ENCODE measurements around the gene NUBPL.

DNA sequence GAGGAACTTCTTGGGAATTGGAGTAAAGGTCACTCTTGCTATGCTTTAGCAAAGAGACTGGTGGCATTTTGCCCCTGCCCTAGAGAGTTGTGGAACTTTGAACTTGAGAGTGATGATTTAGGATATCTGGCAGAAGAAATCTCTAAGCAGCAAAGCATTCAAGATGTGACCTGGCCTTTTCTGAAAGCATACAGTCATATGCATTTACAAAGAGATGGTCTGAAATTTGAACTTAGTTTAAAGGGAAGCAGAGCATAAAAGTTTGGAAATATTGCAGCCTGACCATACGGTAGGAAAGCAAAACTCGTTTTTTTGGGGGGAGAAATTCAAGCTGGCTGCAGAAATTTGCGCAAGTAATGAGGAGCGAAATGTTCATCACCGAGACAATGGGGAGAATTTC, 60.9 kb downstream of the NUBPL start:
- TF ChIP-seq, protein P1, sequence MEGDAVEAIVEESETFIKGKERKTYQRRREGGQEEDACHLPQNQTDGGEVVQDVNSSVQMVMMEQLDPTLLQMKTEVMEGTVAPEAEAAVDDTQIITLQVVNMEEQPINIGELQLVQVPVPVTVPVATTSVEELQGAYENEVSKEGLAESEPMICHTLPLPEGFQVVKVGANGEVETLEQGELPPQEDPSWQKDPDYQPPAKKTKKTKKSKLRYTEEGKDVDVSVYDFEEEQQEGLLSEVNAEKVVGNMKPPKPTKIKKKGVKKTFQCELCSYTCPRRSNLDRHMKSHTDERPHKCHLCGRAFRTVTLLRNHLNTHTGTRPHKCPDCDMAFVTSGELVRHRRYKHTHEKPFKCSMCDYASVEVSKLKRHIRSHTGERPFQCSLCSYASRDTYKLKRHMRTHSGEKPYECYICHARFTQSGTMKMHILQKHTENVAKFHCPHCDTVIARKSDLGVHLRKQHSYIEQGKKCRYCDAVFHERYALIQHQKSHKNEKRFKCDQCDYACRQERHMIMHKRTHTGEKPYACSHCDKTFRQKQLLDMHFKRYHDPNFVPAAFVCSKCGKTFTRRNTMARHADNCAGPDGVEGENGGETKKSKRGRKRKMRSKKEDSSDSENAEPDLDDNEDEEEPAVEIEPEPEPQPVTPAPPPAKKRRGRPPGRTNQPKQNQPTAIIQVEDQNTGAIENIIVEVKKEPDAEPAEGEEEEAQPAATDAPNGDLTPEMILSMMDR (IDR thresholded peaks at IDR 0.05; ENCODE audit: low read length): no peak
- TF ChIP-seq EZH2 (optimal IDR thresholded peaks at IDR 0.05; ENCODE audit: low read depth, low read length): no peak

Measured in MM.1S (cell line).